WTC11 (cell line): ENCODE measurements around the gene AMIGO1. TPM values are rescaled to one million over a fixed set of nuclear protein-coding genes. Genes with fewer than 3 reads are reported as not detected.

Experiments
- ATAC-seq: fragments of 200-7000 bp; cut with Tn5 transposase; 2 replicates; pipeline ENCODE4 v1.10.0; 2021; ENCODE audit warnings: mild to moderate bottlenecking, moderate library complexity
- Bru-seq: library from RNA; stranded (reverse); fragments of 400-500 nt; gene quantifications from one replicate; lab custom pipeline; 2021; lab: Mats Ljungman, UMichigan
- CTCF ChIA-PET: fragments of 300-600 bp; sonication (Branson Sonifier 250); formaldehyde crosslinking; loops from one replicate; lab custom pipeline; 2021; ENCODE audit warnings: antibody characterized with exemption; lab: Charles Lee
- POLR2A ChIA-PET: fragments of 350-600 bp; sonication (Branson Sonifier 250); formaldehyde crosslinking; loops from one replicate; lab custom pipeline; 2021; ENCODE audit warnings: antibody characterized with exemption; lab: Charles Lee
- DNase-seq: peaks from one replicate; pipeline ENCODE4 v3.0.0; 2021; ENCODE audit warnings: low spot score
- H3K27ac Mint-ChIP-seq: 2 replicates; pipeline ENCODE4 v1.8.0; 2021; ENCODE audit warnings: mixed read lengths
- H3K27me3 Mint-ChIP-seq: 2 replicates; pipeline ENCODE4 v1.8.0; 2021; ENCODE audit warnings: low read depth, mild to moderate bottlenecking, moderate library complexity, mixed read lengths
- H3K36me3 Mint-ChIP-seq: 2 replicates; pipeline ENCODE4 v1.8.0; 2021; ENCODE audit warnings: mixed read lengths
- H3K4me1 Mint-ChIP-seq: 2 replicates; pipeline ENCODE4 v1.8.0; 2022; ENCODE audit warnings: mixed read lengths
- H3K4me3 Mint-ChIP-seq: 2 replicates; pipeline ENCODE4 v1.8.0; 2021; ENCODE audit warnings: mild to moderate bottlenecking, moderate library complexity, mixed read lengths
- H3K9me3 Mint-ChIP-seq: 2 replicates; pipeline ENCODE4 v1.8.0; 2021; ENCODE audit warnings: mixed read lengths
- ARID4B ChIP-seq: sonication (generic); formaldehyde crosslinking; IDR thresholded peaks from 2 replicates; pipeline ENCODE4 v1.8.0; 2023; ENCODE audit warnings: missing genetic modification reagents, mild to moderate bottlenecking, borderline replicate concordance
- E2F1 ChIP-seq: sonication (generic); formaldehyde crosslinking; IDR thresholded peaks from 2 replicates; pipeline ENCODE4 v1.8.0; 2022; ENCODE audit warnings: mild to moderate bottlenecking, missing genetic modification reagents
- E2F4 ChIP-seq: sonication (generic); formaldehyde crosslinking; IDR thresholded peaks from 2 replicates; pipeline ENCODE4 v1.8.1; 2022; ENCODE audit warnings: low read depth, mild to moderate bottlenecking, moderate library complexity, missing genetic modification reagents, borderline replicate concordance
- E2F5 ChIP-seq: sonication (generic); formaldehyde crosslinking; IDR thresholded peaks from 2 replicates; pipeline ENCODE4 v1.8.1; 2022; ENCODE audit warnings: mild to moderate bottlenecking, moderate library complexity, missing genetic modification reagents
- ELF4 ChIP-seq: sonication (generic); formaldehyde crosslinking; IDR thresholded peaks from 2 replicates; pipeline ENCODE4 v1.8.1; 2022; ENCODE audit warnings: low read depth, mild to moderate bottlenecking, moderate library complexity, missing genetic modification reagents
- ERG ChIP-seq: fragments of 250-450 bp; sonication (Bioruptor Pico); IDR thresholded peaks from 2 replicates; pipeline ENCODE4 v1.8.0; 2021; ENCODE audit warnings: mild to moderate bottlenecking
- ESRRA ChIP-seq: sonication (generic); formaldehyde crosslinking; IDR thresholded peaks from 2 replicates; pipeline ENCODE4 v1.8.1; 2022; ENCODE audit warnings: mild to moderate bottlenecking, missing genetic modification reagents, borderline replicate concordance
- FOXP1 ChIP-seq: sonication (generic); formaldehyde crosslinking; IDR thresholded peaks from 2 replicates; pipeline ENCODE4 v1.8.0; 2022; ENCODE audit warnings: missing genetic modification reagents, mild to moderate bottlenecking, moderate library complexity, borderline replicate concordance
- GTF2I ChIP-seq: fragments of 250-450 bp; sonication (Bioruptor Pico); conservative IDR thresholded peaks from 2 replicates; pipeline ENCODE4 v1.4.0; 2021; ENCODE audit warnings: mild to moderate bottlenecking
- MAX ChIP-seq: sonication (generic); formaldehyde crosslinking; IDR thresholded peaks from 2 replicates; pipeline ENCODE4 v1.8.0; 2022; ENCODE audit warnings: mild to moderate bottlenecking, missing genetic modification reagents
- RELA ChIP-seq: sonication (generic); formaldehyde crosslinking; IDR thresholded peaks from 2 replicates; pipeline ENCODE4 v1.8.1; 2022; ENCODE audit warnings: missing genetic modification reagents, mild to moderate bottlenecking, borderline replicate concordance
- SMAD4 ChIP-seq: sonication (generic); formaldehyde crosslinking; IDR thresholded peaks from 2 replicates; pipeline ENCODE4 v1.8.0; 2022; ENCODE audit warnings: mild to moderate bottlenecking, missing genetic modification reagents
- STAT6 ChIP-seq: sonication (generic); formaldehyde crosslinking; conservative IDR thresholded peaks from 2 replicates; pipeline ENCODE4 v1.8.1; 2023; ENCODE audit warnings: mild to moderate bottlenecking, low read depth, missing genetic modification reagents, moderate library complexity
- ZMAT4 ChIP-seq: fragments of 250-450 bp; sonication (Bioruptor Pico); IDR thresholded peaks from 2 replicates; pipeline ENCODE4 v1.9.0; 2021; ENCODE audit warnings: mild to moderate bottlenecking
- ZNF232 ChIP-seq: sonication (generic); formaldehyde crosslinking; IDR thresholded peaks from 2 replicates; pipeline ENCODE4 v1.8.0; 2022; ENCODE audit warnings: mild to moderate bottlenecking, missing genetic modification reagents
- ZNF263 ChIP-seq: sonication (generic); formaldehyde crosslinking; IDR thresholded peaks from 2 replicates; pipeline ENCODE4 v1.8.1; 2022; ENCODE audit warnings: low read depth, mild to moderate bottlenecking, moderate library complexity, missing genetic modification reagents
- ZNF281 ChIP-seq: sonication (generic); formaldehyde crosslinking; IDR thresholded peaks from 2 replicates; pipeline ENCODE4 v1.8.0; 2023; ENCODE audit warnings: mild to moderate bottlenecking, missing genetic modification reagents
- long read RNA-seq, 3 experiments: library from RNA in 1 of 3; library from capped mRNA in 1 of 3; library from polyadenylated mRNA in 1 of 3; unstranded in 2 of 3; stranded (forward) in 1 of 3; transcript quantifications; one replicate each; pipeline ENCODE4 v2.0.0, GENCODE V29; 2021
- total RNA-seq: library from RNA; stranded (reverse); gene quantifications from 3 replicates; pipeline ENCODE4 v1.2.3, GENCODE V29; 2021

AMIGO1 gene
- total RNA-seq (2.4 to 3.0 TPM (median 3.0 TPM) in 3 replicates), Bru-seq, nascent RNA (percentile 48 among the genes with signal in this experiment)
- long read RNA-seq, experiment 1, full-length matches to known transcripts = 9 of 13 reads
- long read RNA-seq, experiment 1, partial matches to known transcripts = 0 of 13 reads
- long read RNA-seq, experiment 1, other reads (novel, unspliced or antisense) = 4 of 13 reads
- long read RNA-seq, experiment 2, partial matches to known transcripts = 0 of 1 reads
- long read RNA-seq, experiment 2, other reads (novel, unspliced or antisense) = 1 of 1 reads
- long read RNA-seq, experiment 3, partial matches to known transcripts = 0 of 1 reads
- long read RNA-seq, experiment 3, other reads (novel, unspliced or antisense) = 1 of 1 reads

GRCh38 chr1:109509176-109510134 lies at the start of gene AMIGO1:
AMIGO1 (minus strand) TSS chr1:109509727; CDS start chr1:109508912, 815 bp downstream.
- ATAC-seq (peak; percentile 74), DNase-seq (peak; percentile 70)
- Mint-ChIP-seq H3K9me3 (no peaks in the 10 kb centered on the region), H3K4me1 (peaks cover 16% of the 10 kb centered on the region), H3K36me3 (no peaks in the 10 kb centered on the region), H3K4me3 (peak within 1 kb of the TSS; percentile 89), H3K27ac (no peak within 1 kb of the TSS), H3K27me3 (peaks cover 54% of the 10 kb centered on the region)
- POLR2A ChIA-PET = interaction anchor here (0.7 to 1.3 kb wide), 5 partner anchors 17 to 154 kb away, joined by 3 to 5 read pairs (median 3); no protein-coding TSS in a partner anchor
- CTCF ChIA-PET = interaction anchor here (0.6 to 7.6 kb wide), 11 partner anchors 11 to 475 kb away, joined by 3 to 128 read pairs (median 8); partner anchors contain the start of genes AHCYL1, ATXN7L2 and CYB561D1
- TF ChIP-seq RELA (CRISPR knock-in tag) (no peak), E2F1 (CRISPR knock-in tag) (no peak), ERG (CRISPR knock-in tag) (no peak), ZNF232 (no peak), ZNF281 (CRISPR knock-in tag) (no peak), FOXP1 (peak; percentile 30; the same call in 1 of the 2 replicates), STAT6 (CRISPR knock-in tag) (no peak), ZMAT4 (CRISPR knock-in tag) (no peak), MAX (no peak), ESRRA (CRISPR knock-in tag) (no peak), E2F4 (no peak), ZNF263 (CRISPR knock-in tag) (no peak), GTF2I (no peak), SMAD4 (CRISPR knock-in tag) (no peak), ARID4B (no peak), ELF4 (CRISPR knock-in tag) (no peak), E2F5 (CRISPR knock-in tag) (0 out of 2 replicates have a peak, but pooled peaks have one; percentile 30)
